Measurements from ENCODE around the gene GAS1.

Gene GAS1

DNA sequence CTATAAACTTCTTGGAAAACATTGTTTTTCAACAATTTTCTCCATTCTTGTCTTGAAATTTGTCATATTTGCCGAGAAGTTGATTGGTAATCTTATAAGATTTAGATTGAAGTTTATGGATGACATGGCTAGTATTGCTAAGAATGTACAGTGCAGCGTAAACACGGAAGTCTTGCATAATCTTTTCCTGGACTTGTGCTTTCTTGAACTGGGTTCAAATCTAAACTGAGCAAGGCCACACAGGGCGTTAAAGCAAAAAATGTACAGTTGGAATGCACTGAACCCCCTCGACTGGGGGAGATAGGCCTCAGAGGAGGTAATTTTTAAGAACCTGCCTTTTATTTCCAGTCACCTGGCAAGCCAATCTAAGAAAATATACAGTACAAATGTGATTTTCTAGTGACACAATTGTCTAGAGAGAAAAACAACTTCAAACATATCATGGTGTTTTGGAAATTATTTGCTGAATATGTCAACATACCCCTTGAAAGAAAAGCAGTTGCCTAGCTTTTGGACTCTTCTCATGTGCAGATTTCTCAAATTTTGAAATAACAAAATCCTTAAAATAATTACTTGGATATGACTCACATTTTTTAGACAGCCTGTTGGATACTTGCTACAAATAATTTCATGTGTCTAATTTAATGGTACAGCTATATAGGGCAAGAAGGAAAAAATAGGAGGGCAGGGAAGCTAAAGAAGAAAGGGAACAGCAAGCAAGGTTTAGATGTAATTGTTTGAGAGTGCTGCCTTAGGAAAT lies 18.5 kb upstream of the GAS1 start:
- no peak for DNase-seq (ENCODE audit: low read depth in 3 of 3, low spot score in 1 of 3)

DNA sequence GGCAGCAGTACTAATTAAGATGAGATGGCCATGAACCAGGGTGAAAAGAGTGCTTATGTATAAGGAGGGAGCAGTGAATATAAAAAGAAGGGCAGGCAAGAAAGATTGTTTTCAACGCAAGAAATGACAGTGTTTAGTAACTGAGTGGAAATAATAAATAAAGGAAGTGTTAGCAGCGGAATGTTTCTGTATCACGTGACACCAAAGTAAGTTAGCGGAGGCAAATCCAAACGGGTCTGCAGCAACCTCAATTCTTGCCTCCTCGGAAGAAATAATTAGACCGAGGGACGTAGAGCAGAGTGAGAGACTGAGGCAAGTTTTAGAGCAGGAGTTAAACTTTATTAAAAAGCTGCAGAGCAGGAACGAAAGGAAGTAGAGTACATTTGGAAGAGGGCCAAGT lies 15.4 kb upstream of the GAS1 start:
- no peak for DNase-seq (ENCODE audit: low read depth in 3 of 3, low spot score in 1 of 3)

DNA sequence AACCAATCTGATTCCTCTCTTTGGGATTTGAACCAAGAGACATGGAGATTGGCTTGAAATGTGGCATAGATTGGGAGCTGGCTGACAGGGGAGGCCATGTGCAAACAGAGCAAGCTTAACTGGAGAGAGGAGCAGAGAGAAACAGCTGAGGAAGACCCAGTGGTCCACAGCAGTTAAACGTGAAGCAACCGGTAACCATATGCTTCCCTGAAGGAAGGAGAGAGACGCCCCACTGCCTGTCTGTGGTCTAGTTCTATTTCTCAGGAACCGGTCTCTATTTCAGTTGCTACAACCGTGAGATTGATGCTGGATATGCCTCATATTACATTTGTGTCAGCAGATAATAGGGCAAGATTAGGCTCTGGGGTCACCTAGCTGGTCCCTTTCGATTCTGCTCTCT lies 13.6 kb upstream of the GAS1 start:
- no peak for DNase-seq (ENCODE audit: low read depth in 3 of 3, low spot score in 1 of 3)

DNA sequence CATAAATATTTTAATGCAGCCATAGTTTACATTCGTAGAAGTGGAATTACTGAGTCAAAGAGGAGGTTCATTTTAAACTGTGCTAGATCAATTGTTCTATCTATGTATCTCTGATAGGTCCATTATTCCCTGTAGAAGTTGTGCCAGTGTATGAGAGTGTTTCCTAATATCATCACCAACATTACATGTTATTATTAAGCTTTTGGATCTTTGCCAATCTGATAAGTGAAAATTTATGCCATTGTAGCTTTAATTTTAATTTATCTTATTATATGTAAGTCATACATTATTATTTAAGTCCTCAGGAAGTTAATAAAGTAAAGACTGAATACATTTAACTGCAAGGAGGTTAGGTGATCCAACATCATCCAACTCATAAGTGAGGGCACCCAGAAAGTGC lies 10.9 kb upstream of the GAS1 start:
- DNase-seq (ENCODE audit: low read depth in 3 of 3, low spot score in 1 of 3), result no peak

DNA sequence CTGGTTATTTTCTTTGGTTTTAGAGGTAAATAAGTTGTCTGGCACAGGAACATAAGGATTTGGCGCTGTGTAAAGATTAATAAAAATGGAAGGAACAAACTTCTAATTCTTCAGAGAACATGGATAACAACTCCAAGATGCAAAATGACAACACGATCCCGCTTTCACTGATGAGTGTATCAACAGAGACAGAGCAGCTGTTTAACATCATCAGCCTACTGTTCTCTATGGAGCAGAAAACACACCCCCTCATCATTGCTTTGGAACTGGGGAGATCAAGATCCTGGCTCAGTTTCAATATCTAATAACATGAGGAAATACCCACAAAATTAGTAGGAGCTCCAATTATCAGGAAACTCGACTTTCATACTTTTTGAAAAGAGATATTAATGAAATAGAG lies 8.3 kb upstream of the GAS1 start:
- DNase-seq (ENCODE audit: low read depth in 3 of 3, low spot score in 1 of 3), result no peak

DNA sequence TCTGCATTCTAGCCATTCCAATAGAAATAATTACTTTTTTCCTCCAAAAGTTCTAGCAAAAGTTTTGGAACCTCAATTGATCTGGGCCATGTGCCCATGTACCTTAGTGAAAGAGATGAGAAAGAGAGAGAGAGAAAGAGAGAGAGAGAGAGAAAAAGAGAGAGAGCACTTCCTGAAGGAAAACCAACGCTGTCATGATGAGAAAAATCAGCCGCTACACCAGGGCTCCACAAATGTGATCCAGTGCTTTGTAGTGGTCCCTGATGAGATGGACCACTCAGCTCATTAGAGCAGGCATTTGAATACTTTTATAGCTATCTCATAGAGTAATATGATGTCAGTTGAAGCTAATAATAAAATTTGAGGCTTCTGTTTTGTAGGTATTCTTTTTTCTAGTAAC lies 7.7 kb upstream of the GAS1 start:
- no peak for DNase-seq (ENCODE audit: low read depth in 3 of 3, low spot score in 1 of 3)

DNA sequence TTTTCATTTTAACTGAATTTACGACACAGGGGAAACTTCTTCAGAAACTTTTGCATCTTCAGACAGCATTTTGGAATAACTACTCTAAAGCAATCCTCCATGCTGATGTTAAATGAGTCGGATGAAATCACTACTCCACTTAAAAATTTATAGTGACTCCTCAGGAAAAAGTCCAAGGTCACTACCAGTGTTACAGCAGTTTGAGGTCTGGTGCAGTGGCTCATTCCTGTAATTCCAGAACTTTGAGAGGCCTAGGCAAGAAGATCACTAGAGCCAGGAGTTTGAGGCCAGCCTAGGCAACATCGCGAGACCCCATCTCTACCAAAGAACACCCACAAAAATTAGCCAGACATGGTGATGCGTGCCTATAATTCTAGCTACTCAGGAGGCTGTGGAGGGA lies 5.9 kb upstream of the GAS1 start:
- DNase-seq (ENCODE audit: low read depth in 3 of 3, low spot score in 1 of 3), result no peak

DNA sequence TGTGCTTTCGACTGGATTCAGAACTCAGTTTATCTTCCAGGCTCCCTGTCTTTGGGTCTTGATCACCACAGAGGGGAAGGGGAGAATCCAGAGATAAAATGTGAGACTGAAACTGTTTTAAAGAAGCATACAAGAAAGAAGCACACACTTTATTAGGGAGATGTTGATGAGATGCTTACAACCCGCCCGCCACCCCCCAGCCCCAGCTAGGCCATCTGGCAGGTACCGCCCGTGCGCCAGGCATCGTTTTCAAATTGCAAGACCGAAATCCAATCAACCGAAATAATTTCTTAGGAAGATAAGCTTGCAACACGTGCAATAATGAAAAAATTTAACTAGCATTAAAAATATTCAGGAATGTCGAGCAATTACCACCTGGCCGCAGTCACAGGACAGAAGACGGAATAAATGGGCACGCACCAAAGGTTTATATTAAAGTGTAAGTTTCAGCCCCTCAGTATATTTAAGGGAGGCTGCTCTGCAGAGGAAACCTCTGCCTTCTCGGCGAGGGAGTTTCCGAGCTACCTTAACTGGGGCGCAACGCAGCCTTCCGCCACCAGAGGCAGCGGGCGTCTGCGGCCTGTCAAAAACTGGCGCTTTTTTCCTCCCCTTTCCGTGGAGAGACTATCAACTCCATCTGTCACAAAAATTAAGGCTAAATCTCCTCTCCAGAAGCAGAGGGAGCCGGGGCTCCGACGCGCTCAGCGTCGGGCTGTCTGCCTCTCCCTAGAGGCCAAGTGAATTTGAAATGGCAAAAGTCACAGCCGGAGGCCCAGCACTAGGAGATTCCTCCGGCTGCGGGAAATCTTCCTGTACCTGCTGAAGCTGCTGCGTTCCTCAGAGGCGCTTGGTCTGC lies 996 bp upstream of the GAS1 start:
- peak in 2 of 3 donors; percentile 46 to 60 for DNase-seq (ENCODE audit: low read depth in 3 of 3, low spot score in 1 of 3)

DNA sequence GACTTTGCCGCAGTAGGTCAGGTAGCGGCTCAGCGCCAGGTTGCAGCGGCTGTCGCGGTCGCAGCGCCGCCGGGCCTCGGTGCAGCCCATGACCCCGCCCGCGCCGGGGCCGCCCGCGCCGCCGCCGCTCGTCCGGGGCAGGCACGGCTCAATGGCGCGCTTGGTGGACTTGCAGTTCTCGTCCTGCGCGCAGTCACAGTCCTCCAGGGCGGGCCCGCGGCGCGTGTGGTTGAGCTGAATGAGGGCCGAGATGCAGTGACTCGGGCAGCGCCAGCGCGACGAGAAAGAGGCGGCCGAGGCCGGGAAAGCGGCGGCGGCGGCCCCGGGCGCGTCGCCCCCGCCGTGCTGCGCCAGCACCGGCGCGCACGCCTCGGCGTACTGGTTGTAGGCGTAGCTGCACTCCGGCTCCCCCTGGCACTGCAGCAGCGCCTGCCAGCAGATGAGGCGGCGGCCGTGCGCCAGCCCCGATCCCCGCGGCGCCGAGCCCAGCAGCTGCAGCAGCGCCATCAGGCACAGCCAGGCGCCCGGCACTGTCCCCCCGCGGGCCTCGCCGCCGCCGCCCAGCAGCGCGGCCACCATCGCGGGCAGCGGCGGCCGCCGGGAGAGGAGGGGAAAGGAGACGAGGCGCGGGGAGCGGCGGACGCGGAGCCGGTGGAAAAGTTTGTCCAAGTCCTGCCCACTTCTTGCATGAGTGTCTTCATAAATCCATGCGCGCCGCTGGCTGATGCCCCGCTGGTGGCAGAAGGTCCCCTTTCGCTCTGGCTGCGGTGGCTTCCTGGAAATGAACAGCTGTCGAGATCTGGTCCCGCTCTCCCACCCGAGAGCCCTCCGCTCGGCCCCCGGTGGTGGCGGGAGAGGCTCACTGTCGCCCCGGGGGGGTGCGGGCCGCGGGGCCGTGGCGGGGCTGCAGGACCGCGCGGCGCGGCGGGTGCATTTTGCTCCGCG lies 833 bp downstream of the GAS1 start:
- peak in 2 of 3 donors; percentile 41 to 51 for DNase-seq (ENCODE audit: low read depth in 3 of 3, low spot score in 1 of 3)

DNA sequence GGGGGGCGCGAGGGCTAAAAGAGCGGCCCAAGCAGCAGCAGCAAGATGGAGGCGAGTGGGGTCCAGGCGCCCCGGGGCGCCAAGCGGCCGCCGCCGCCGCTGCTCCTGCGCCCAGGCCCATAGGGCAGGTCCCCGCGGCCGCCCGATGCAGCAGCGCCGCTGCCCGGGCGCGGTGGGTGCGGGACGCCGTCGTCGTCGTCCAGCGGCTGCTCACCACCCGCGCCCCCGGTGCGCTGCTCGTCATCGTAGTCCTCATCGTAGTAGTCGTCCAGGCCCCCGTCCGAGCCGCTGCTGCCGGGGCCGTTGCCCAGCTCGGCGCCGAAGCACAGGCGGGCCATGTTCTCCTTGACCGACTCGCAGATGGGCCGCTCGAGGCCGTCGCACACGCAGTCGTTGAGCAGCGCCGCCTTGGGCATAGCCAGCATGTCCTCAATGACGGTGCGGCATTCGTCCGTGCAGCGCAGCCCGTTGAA lies 1.5 kb downstream of the GAS1 start:
- no peak for DNase-seq (ENCODE audit: low read depth in 3 of 3, low spot score in 1 of 3)

DNA sequence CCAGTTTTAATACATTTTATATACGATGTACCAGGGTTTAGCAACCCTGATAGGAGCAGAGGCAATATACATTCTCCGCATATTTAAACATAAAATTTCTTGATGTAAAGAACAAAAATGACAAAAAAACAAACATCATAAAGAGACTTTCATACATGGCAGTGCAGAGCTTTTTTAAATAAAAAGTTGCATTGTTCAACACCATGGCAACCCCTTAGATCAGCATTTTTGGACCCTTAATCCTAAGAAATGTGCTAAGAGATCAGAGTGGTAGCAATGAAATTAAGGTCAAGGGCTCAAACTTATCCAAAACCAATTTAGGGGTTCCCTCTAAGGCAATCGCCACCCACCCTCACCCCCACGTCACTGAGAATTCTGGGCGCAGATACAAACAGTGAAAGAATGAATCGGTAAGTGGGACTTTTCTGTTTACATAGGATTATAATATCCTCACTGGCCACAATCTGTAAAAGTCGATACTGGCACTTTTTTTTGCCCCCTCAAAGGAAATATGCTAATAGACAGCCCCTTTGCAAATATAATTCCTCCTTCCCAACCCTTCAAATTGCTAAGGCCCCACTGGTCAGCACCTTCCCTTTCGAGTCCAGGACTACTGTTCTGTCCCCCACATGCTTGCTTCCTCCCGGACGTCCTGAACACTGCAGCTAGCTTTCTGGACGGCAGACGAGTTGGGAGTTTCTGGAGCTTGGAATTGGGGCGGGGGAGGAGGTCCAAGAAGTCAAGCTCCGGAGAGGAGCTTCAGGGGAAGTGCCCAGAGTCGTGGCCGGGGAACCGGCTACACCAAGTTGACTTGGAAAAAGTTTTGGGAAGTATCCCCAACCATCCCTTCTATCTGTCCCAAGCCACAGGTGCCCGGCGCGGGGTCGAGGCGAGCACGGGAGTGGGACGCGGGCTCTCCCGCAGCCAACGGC lies 2.2 kb downstream of the GAS1 start:
- DNase-seq (ENCODE audit: low read depth in 3 of 3, low spot score in 1 of 3), result no peak

DNA sequence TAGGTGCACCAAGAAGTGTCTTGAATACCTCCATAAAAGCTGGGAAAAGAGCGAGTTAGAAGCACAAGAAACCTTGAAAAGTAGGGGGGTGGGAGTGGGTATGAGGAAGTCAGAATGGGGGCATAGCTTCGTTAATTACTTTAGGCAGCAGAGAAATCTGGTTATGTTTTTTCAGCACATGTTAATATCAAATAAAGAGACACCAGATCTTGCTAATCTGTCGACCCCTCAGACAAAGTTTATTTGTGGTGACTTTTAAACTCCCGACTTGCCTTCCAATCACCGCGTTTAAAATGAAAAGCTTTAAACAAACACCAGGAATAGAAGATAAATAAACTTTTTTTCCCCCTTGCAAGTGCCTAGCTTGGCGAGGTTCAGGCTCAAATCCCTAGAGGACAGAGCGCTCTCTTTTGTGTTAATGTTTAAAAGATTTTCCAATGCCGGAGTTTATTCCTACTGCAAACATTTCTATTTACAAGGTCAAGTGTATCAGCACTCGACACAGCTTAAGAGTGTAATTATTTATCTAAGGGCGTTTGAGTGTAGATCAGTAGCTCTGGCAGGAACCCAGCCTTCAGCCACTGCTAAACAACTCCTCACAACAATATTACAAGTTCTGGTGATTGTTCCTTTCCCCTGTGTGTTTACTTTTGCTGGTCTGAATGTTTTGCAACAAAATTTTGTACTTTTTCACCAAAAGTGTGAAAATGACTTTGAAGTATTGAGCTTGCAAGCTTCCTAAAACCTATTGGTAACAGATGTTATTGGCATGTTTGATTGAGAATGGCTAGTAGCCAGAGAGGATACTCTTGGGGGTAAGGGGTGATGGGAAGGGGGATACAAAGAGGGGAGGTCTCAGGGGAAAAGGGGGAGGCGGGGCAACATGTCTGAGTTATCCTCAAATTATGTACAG lies 3.8 kb downstream of the GAS1 start:
- DNase-seq (ENCODE audit: low read depth in 3 of 3, low spot score in 1 of 3), result no peak

DNA sequence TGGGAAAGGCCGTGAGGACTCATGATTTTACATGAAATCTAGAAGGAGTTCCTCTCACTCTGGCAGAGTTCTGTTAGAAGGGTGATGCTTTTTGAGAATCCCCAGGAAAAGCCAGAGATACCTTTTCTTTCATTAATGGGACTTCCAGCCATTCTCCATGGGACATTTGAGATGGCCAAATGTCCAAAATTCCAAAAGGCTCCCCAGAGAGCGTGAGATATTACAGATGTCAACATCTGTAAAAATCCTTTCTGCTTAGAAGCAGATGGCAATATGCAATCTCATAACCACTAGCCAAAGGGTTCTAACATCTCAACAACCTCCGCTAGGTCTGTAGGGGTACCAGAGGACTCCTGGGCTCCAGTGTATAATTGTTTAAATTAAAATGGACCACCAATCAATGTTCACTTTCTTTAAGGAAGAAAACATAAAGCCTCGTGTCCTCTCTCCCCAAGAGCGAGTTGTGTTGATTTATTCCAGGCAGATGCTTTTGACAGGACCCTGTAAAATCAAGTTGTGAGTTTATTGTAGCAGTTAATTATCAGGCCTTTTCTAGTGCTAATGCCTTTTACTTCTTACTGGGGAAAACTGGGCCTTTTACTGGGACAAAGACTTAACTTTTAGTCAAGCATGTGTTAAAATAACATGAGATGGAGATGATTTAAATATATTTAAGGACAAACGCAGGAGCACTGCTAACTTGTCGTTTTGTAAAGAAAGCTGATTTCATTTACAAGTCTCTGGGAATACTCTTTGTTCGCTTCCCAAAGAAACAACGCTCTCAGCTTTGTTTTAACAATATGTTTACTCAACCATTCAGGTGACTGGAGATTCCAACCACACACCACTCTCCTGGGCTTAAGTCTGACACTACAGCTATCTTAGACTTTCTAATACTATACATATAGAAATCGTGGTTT lies 4.8 kb downstream of the GAS1 start:
- DNase-seq (ENCODE audit: low read depth in 3 of 3, low spot score in 1 of 3), result no peak

DNA sequence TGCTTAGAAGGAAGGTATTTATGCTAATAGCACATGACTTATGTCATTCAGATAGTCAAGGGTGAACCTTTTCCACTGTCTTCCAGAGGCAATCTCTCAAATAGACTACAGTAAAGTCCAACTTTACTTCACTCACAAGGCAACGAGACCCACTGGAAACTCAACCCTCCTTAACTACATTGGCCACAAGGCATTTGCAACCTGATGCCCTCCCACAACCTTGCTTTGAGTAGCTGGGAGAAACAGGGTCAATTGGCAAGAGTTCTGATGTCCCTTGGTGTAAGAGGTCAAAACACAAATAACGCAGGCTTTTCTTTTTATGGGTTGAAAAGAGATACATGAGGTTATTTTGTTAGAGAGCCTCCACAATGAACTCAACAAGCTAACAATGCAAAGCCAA lies 6.1 kb downstream of the GAS1 start:
- DNase-seq (ENCODE audit: low read depth in 3 of 3, low spot score in 1 of 3), result no peak

DNA sequence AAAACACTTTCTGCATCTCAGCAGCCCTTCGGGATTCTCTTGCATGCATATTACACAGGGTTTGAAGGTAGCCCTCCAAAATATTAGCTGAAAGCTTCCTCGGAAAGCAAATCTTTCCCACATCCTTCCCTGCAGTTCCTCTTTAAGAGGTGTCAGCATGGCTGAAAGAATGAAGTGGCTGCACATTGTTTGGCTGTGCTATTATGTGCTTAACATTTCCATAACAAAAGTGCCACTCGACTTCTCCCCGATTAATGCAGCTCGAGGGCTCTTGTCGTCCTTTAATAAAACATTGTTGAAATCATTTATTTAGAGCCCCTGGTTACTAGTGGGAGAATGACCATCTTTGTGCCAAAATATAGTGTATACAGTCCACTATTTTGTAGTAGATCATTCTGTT lies 6.5 kb downstream of the GAS1 start:
- DNase-seq (ENCODE audit: low read depth in 3 of 3, low spot score in 1 of 3), result no peak

DNA sequence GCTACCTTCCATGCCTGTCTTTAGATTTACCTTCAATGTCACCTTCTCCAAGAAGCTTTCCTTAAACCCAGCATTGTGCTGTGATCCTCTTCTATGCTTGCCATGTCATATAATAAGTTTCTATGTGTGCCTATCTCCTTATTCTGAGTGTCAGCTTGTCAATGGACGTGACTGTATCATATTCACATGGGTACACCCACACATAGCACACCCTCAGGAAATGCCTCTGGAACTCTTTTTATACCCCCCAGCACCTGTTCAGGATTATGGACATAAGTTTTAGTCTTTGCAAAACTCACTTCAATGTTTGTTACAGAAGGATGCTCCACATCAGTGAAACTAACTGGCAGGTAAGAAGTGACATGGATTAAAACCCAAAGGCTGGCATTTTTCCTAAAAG lies 7.4 kb downstream of the GAS1 start:
- DNase-seq (ENCODE audit: low read depth in 3 of 3, low spot score in 1 of 3), result no peak

DNA sequence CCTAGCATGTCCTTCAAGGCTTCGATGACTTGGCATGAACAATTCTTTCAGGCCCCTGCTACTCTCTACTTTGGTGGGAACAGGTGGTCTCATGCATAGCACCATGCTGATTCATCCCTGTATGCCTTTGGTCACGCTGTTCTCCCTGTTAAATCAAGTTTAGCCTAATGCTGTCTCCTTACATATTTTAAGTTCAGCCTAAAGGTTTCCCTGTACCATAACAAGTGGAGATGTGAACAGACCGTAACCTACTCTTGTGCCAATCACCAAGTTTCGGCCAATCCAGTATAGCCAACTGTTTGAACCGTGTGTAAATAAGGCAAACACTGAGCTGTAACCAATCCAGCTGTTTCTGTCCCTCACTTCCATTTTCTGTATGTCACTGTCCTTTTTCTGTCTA lies 8.0 kb downstream of the GAS1 start:
- DNase-seq (ENCODE audit: low read depth in 3 of 3, low spot score in 1 of 3), result no peak

DNA sequence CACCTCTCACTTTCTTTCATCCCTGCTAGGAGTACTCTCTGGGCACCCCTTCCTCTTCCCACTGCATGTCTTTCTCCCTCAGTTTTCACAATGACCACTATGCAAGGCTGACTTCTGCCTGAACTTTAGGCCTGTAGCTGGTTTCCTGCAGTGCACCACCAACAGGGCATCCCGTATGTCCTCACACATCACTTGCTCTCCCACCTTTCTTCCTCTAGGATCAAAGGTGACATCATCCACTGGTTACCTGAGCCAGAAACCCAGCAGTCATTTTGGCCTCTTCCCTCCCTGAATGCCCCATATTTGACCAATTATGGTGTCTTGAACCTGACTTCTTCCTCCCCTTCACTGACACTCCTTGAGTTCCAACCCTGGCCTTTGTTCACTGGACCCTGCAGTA lies 8.5 kb downstream of the GAS1 start:
- no peak for DNase-seq (ENCODE audit: low read depth in 3 of 3, low spot score in 1 of 3)

Measured in stimulated activated CD4-positive, alpha-beta T cell treated with anti-CD3 and anti-CD28 coated beads, TNF-alpha, amount 100 ng/mL, for 1 hour (primary cell).